ENCODE measurements around the gene CNOT6.

DNA sequence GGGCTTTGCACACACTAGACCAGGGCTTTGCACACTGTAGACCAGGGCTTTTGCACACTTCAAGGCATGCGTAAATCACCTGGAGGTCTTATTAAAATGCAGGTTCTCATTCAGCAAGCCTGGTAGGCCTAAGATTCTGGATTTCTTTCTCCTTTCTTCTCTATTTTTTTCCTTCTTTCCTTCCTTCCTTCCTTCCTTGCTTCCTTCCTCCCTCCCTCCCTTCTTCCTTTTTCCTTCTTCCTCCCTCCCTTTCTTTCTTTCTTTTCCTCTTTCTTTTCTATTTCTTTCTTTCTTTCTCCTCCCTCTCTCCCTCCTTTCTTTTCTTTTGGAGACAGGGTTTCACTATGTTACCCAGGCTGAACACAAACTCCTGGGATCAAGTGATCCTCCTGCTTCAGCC, 24.3 kb upstream of the CNOT6 start:
- TF ChIP-seq, protein P1, sequence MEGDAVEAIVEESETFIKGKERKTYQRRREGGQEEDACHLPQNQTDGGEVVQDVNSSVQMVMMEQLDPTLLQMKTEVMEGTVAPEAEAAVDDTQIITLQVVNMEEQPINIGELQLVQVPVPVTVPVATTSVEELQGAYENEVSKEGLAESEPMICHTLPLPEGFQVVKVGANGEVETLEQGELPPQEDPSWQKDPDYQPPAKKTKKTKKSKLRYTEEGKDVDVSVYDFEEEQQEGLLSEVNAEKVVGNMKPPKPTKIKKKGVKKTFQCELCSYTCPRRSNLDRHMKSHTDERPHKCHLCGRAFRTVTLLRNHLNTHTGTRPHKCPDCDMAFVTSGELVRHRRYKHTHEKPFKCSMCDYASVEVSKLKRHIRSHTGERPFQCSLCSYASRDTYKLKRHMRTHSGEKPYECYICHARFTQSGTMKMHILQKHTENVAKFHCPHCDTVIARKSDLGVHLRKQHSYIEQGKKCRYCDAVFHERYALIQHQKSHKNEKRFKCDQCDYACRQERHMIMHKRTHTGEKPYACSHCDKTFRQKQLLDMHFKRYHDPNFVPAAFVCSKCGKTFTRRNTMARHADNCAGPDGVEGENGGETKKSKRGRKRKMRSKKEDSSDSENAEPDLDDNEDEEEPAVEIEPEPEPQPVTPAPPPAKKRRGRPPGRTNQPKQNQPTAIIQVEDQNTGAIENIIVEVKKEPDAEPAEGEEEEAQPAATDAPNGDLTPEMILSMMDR (IDR thresholded peaks at IDR 0.05): no peak
- no peak for TF ChIP-seq POLR2A (IDR thresholded peaks at IDR 0.05)

All from prostate gland (tissue), 2 donors.